SK-N-SH (cell line): Measurements from ENCODE around the gene PTGDR2. TPM values are rescaled to one million over a fixed set of nuclear protein-coding genes. Genes with fewer than 3 reads are reported as not detected.

ENCODE experiments used
- CTCF ChIA-PET: fragments of 300-600, 350-600 bp; formaldehyde crosslinking; extraction: SDS; loops from one replicate; lab custom pipeline; 2021; lab: Yijun Ruan, JAX
- POLR2A ChIA-PET: fragments of 350-600 bp; sonication (Branson Sonifier 250); formaldehyde crosslinking; extraction: SDS; loops from one replicate; lab custom pipeline; 2020; ENCODE audit warnings: antibody characterized with exemption, inconsistent platforms; lab: Yijun Ruan, JAX
- DNase-seq: peaks from one replicate; pipeline ENCODE4 v3.0.0; 2012
- H2AFZ ChIP-seq: fragments of 200-600 bp; sonication (generic); 2 replicates; pipeline ENCODE4 v1.8.1; 2016; ENCODE audit warnings: antibody characterized with exemption, mild to moderate bottlenecking, low read depth
- H3F3A ChIP-seq: fragments of 200-600 bp; sonication (generic); replicated peaks from 2 replicates; pipeline ENCODE3; 2016; ENCODE audit warnings: antibody characterized with exemption, mild to moderate bottlenecking; ENCODE audit not compliant: insufficient read depth
- H3K27ac ChIP-seq, 2 experiments: fragments of 200-500 bp in 1 of 2; fragments of 200-600 bp in 1 of 2; sonication (Bioruptor generic) in 1 of 2; sonication (generic), shearing (Covaris generic) in 1 of 2; 2 replicates each; pipeline versions ENCODE4 v1.5.1 to v1.6.1; 2014 to 2016; ENCODE audit warnings: low read depth in 2 of 2, inconsistent platforms in 1 of 2, low read length in 1 of 2, mild to moderate bottlenecking in 1 of 2, mixed read lengths in 1 of 2
- H3K27me3 ChIP-seq: fragments of 200-600 bp; sonication (generic), shearing (Covaris generic); 2 replicates; pipeline ENCODE4 v1.6.1; 2016; ENCODE audit warnings: mixed run types; ENCODE audit not compliant: insufficient read depth
- H3K36me3 ChIP-seq, 2 experiments: fragments of 200-500 bp in 1 of 2; fragments of 200-600 bp in 1 of 2; sonication (Bioruptor generic) in 1 of 2; sonication (generic) in 1 of 2; replicated peaks in 1 of 2; 2 replicates each; pipeline versions ENCODE3 to v1.5.1; 2014 to 2016; ENCODE audit warnings: low read length in 1 of 2, mild to moderate bottlenecking in 1 of 2; ENCODE audit not compliant: insufficient read depth in 2 of 2, control insufficient read depth in 1 of 2
- H3K4me1 ChIP-seq, 2 experiments: fragments of 200-500 bp in 1 of 2; fragments of 200-600 bp in 1 of 2; sonication (Bioruptor generic) in 1 of 2; sonication (generic), shearing (Covaris generic) in 1 of 2; 2 replicates each; pipeline versions ENCODE4 v1.5.1 to v1.6.1; 2014 to 2016; ENCODE audit warnings: low read depth in 1 of 2, low read length in 1 of 2, mixed run types in 1 of 2; ENCODE audit not compliant: insufficient read depth in 2 of 2, control insufficient read depth in 1 of 2
- H3K4me2 ChIP-seq: fragments of 200-600 bp; sonication (generic), shearing (Covaris generic); 2 replicates; pipeline ENCODE4 v1.6.1; 2017; ENCODE audit warnings: mixed run types
- H3K4me3 ChIP-seq, 2 experiments: fragments of 200-500 bp in 1 of 2; fragments of 200-600 bp in 1 of 2; sonication (Bioruptor generic) in 1 of 2; sonication (generic), shearing (Covaris generic) in 1 of 2; 2 replicates each; pipeline versions ENCODE4 v1.5.1 to v1.8.1; 2014 to 2016; ENCODE audit warnings: low read depth in 2 of 2, inconsistent platforms in 1 of 2, low read length in 1 of 2, mild to moderate bottlenecking in 1 of 2, mixed read lengths in 1 of 2, moderate library complexity in 1 of 2
- H3K79me2 ChIP-seq: fragments of 200-600 bp; sonication (generic); 2 replicates; pipeline ENCODE4 v1.8.1; 2017; ENCODE audit warnings: mild to moderate bottlenecking; ENCODE audit not compliant: insufficient read depth
- H3K9ac ChIP-seq: fragments of 200-600 bp; sonication (generic); 2 replicates; pipeline ENCODE4 v1.6.1; 2017; ENCODE audit warnings: mixed run types
- H3K9me2 ChIP-seq: fragments of 200-600 bp; sonication (generic); 2 replicates; pipeline ENCODE4 v1.6.1; 2017; ENCODE audit warnings: mixed run types
- H3K9me3 ChIP-seq: fragments of 200-600 bp; sonication (generic); 2 replicates; pipeline ENCODE4 v1.6.1; 2017; ENCODE audit warnings: mixed run types, mild to moderate bottlenecking, moderate library complexity
- H4K20me1 ChIP-seq: fragments of 200-600 bp; sonication (generic); 2 replicates; pipeline ENCODE4 v1.6.1; 2017; ENCODE audit warnings: mild to moderate bottlenecking, mixed run types; ENCODE audit not compliant: insufficient read depth
- CHD2 ChIP-seq: fragments of 150-350 bp; IDR thresholded peaks from 2 replicates; pipeline ENCODE4 v1.6.1; 2018; ENCODE audit warnings: low read length; ENCODE audit not compliant: partially characterized antibody
- EP300 ChIP-seq, 2 experiments: IDR thresholded peaks; 2 replicates each; pipeline versions ENCODE4 v1.4.0 to v1.6.1; 2012; ENCODE audit warnings: borderline replicate concordance in 1 of 2, low read depth in 1 of 2, low read length in 1 of 2
- FOXM1 ChIP-seq: IDR thresholded peaks from 2 replicates; pipeline ENCODE4 v1.4.0; 2012; ENCODE audit warnings: low read depth, mild to moderate bottlenecking
- GABPA ChIP-seq: IDR thresholded peaks from 2 replicates; pipeline ENCODE4 v1.4.0; 2012; ENCODE audit warnings: low read depth, mild to moderate bottlenecking
- GATA2 ChIP-seq: sonication (generic); formaldehyde crosslinking; IDR thresholded peaks from 2 replicates; pipeline ENCODE4 v1.5.0; 2020; ENCODE audit warnings: mild to moderate bottlenecking, missing genetic modification reagents
- JUND ChIP-seq: IDR thresholded peaks from 2 replicates; pipeline ENCODE4 v1.4.0; 2012
- MXI1 ChIP-seq: IDR thresholded peaks from 2 replicates; pipeline ENCODE4 v1.6.1; 2012; ENCODE audit warnings: mild to moderate bottlenecking, low read depth, low read length, improper control_type of control experiment
- RAD21 ChIP-seq: IDR thresholded peaks from 2 replicates; pipeline ENCODE4 v1.6.1; 2012; ENCODE audit warnings: mild to moderate bottlenecking, low read length
- SIN3A ChIP-seq: IDR thresholded peaks from 2 replicates; pipeline ENCODE4 v1.6.1; 2012; ENCODE audit warnings: low read depth, mild to moderate bottlenecking, low read length, moderate library complexity, borderline replicate concordance
- TCF12 ChIP-seq: IDR thresholded peaks from 2 replicates; pipeline ENCODE4 v1.4.0; 2012
- TEAD4 ChIP-seq: IDR thresholded peaks from 2 replicates; pipeline ENCODE4 v1.4.0; 2012; ENCODE audit warnings: mild to moderate bottlenecking, borderline replicate concordance; ENCODE audit not compliant: insufficient read depth
- WGBS: methylation state at CpG from one replicate; pipeline ENCODE4 v1.1.6; 2017; ENCODE audit warnings: low lambda C conversion rate; 5-methylcytosine and 5-hydroxymethylcytosine counted together
- polyA plus RNA-seq, 3 experiments: library from polyadenylated mRNA; depleted of rRNA; stranded (reverse); fragments of >200 nt; gene quantifications; 2 replicates each; pipeline ENCODE4 v1.2.3, GENCODE V29; 2012
- TF ChIP-seq, protein P1 (sequence below): IDR thresholded peaks from 2 replicates; pipeline ENCODE4 v1.4.0; 2012; ENCODE audit warnings: low read depth, borderline replicate concordance
- TF ChIP-seq, protein P2 (sequence below): IDR thresholded peaks from 2 replicates; pipeline ENCODE4 v1.4.0; 2012; ENCODE audit warnings: low read depth
- TF ChIP-seq, protein P3 (sequence below): fragments of 150-350 bp; IDR thresholded peaks from 2 replicates; pipeline ENCODE4 v1.6.1; 2016; ENCODE audit warnings: mild to moderate bottlenecking, low read depth, low read length
- TF ChIP-seq, protein P4 (sequence below): fragments of 200-600 bp; sonication (generic); IDR thresholded peaks from 2 replicates; pipeline ENCODE4 v1.6.1; 2017; ENCODE audit warnings: antibody characterized with exemption, mild to moderate bottlenecking, moderate library complexity

PTGDR2 gene
- polyA plus RNA-seq, 1 of the 3 experiments (the other 2 are of a cell fraction): 0.02 TPM

DNA sequence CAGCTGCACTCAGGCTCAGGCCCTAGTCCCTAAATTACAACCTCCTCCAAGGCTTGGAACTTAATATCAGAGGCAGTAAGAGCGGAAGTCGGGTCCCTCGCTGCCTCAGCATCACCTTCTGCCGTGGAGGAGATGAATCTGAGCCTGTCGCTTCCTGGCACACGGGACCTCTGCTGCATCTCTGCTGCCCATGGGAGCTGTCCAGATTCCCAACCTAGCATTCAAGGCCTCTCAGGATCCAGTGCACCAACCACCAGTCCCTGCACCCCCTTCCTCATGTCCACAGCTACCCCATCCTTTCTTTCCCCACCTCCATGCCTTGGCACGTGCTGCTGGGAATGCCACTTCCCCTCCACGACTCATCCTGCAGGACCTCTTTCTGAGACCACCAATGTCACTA is 2.5 kb upstream of the PTGDR2 start:
- Histone ChIP-seq H3K36me3 (no peaks in the 10 kb centered on the region), H3F3A (no peaks in the 10 kb centered on the region), H3K9me3 (no peaks in the 10 kb centered on the region), H2AFZ (no peak overlapping the region), H3K4me2 (no peak overlapping the region), H3K9me2 (no peaks in the 10 kb centered on the region), H3K4me1 (no peaks in the 10 kb centered on the region), H3K27ac (no peak overlapping the region), H4K20me1 (no peaks in the 10 kb centered on the region), H3K27me3 (no peaks in the 10 kb centered on the region), H3K79me2 (no peaks in the 10 kb centered on the region), H3K4me3 (no peak overlapping the region), H3K9ac (no peak overlapping the region)
- 91% methylated on average over 2 of the region's 8 CpGs for WGBS
- ChIA-PET CTCF (interaction anchor here (1.3 to 1.5 kb wide), 2 partner anchors 27 to 41 kb away, joined by 4 to 6 read pairs; no protein-coding TSS in a partner anchor), POLR2A (no interaction called here)
- no peak for TF ChIP-seq RAD21
- TF ChIP-seq TEAD4: no peak
- no peak for TF ChIP-seq GABPA
- TF ChIP-seq, protein P1, sequence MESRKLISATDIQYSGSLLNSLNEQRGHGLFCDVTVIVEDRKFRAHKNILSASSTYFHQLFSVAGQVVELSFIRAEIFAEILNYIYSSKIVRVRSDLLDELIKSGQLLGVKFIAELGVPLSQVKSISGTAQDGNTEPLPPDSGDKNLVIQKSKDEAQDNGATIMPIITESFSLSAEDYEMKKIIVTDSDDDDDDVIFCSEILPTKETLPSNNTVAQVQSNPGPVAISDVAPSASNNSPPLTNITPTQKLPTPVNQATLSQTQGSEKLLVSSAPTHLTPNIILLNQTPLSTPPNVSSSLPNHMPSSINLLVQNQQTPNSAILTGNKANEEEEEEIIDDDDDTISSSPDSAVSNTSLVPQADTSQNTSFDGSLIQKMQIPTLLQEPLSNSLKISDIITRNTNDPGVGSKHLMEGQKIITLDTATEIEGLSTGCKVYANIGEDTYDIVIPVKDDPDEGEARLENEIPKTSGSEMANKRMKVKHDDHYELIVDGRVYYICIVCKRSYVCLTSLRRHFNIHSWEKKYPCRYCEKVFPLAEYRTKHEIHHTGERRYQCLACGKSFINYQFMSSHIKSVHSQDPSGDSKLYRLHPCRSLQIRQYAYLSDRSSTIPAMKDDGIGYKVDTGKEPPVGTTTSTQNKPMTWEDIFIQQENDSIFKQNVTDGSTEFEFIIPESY: no peak
- TF ChIP-seq, protein P2, sequence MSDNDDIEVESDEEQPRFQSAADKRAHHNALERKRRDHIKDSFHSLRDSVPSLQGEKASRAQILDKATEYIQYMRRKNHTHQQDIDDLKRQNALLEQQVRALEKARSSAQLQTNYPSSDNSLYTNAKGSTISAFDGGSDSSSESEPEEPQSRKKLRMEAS: no peak
- no peak for TF ChIP-seq JUND
- TF ChIP-seq, protein P3, sequence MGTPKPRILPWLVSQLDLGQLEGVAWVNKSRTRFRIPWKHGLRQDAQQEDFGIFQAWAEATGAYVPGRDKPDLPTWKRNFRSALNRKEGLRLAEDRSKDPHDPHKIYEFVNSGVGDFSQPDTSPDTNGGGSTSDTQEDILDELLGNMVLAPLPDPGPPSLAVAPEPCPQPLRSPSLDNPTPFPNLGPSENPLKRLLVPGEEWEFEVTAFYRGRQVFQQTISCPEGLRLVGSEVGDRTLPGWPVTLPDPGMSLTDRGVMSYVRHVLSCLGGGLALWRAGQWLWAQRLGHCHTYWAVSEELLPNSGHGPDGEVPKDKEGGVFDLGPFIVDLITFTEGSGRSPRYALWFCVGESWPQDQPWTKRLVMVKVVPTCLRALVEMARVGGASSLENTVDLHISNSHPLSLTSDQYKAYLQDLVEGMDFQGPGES: no peak
- TF ChIP-seq CHD2: no peak
- TF ChIP-seq MXI1: no peak
- DNase-seq: no peak

DNA sequence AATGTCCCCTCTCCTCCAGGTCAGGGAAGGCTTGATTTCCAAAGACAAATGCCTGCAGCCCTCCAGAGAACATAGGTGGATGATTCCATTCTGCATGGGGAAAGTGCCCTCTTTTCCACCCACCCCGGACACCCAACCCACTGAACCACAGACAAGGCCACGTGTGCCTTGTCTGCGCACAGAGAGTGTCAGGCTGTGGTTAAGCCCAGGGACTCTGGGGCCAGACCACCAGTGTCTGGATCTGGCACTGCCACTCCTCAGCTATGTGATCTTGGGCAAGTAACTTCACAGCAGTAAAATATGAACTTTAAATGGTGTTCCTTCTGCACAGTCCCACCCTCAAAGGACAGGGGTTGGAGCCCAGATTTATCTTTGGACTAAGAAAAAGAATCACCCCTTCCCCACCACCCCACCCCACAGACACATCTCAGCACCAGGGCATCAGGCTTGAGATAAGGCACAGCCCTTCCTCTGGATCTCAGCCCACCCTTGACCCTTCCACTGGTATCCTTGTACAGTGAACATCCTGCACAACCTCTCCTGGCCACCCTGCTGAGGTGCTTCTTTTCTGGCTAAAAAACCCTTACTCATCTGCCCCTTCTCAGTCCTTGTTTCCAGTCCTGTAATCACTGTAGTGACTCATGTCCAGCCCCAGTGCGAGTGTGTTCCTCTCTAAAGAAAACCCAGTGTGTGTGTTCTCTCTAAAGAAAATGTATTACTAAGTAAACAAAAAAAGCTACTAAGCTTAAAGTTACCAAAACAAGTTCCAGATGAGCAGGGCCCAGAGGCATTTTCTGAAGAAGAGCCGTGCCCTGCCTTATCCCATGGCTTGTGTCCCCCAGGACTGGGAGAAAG is 1.9 kb upstream of the PTGDR2 start:
- Histone ChIP-seq H3K9me3 (no peaks in the 10 kb centered on the region), H3K4me3 (no peak overlapping the region), H3K4me2 (no peak overlapping the region), H3K9me2 (no peaks in the 10 kb centered on the region), H3K9ac (no peak overlapping the region), H3F3A (no peaks in the 10 kb centered on the region), H3K4me1 (no peaks in the 10 kb centered on the region), H3K79me2 (no peaks in the 10 kb centered on the region), H3K27ac (no peak overlapping the region), H3K27me3 (no peaks in the 10 kb centered on the region), H4K20me1 (no peaks in the 10 kb centered on the region), H2AFZ (no peak overlapping the region), H3K36me3 (no peaks in the 10 kb centered on the region)
- no peak for DNase-seq
- whole genome bisulfite sequencing: 73% methylated on average over 5 of the region's 5 CpGs
- POLR2A ChIA-PET: no interaction called here
- CTCF ChIA-PET: interaction anchor here (0.6 to 1.5 kb wide), 4 partner anchors 11 to 93 kb away, joined by 3 to 6 read pairs (median 4); no protein-coding TSS in a partner anchor
- TF ChIP-seq, protein P3: no peak
- no peak for TF ChIP-seq TCF12
- TF ChIP-seq EP300 (IDR thresholded peaks at IDR 0.05; ENCODE audit: borderline replicate concordance in 1 of 2, low read depth in 1 of 2, low read length in 1 of 2): no peak
- no peak for TF ChIP-seq GABPA
- TF ChIP-seq FOXM1: no peak
- no peak for TF ChIP-seq GATA2
- no peak for TF ChIP-seq CHD2
- TF ChIP-seq SIN3A: no peak
- TF ChIP-seq, protein P4, sequence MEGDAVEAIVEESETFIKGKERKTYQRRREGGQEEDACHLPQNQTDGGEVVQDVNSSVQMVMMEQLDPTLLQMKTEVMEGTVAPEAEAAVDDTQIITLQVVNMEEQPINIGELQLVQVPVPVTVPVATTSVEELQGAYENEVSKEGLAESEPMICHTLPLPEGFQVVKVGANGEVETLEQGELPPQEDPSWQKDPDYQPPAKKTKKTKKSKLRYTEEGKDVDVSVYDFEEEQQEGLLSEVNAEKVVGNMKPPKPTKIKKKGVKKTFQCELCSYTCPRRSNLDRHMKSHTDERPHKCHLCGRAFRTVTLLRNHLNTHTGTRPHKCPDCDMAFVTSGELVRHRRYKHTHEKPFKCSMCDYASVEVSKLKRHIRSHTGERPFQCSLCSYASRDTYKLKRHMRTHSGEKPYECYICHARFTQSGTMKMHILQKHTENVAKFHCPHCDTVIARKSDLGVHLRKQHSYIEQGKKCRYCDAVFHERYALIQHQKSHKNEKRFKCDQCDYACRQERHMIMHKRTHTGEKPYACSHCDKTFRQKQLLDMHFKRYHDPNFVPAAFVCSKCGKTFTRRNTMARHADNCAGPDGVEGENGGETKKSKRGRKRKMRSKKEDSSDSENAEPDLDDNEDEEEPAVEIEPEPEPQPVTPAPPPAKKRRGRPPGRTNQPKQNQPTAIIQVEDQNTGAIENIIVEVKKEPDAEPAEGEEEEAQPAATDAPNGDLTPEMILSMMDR: no peak
